NCI-H2107 (cell line): ENCODE results near the gene PRPF31.
A peak's percentile ranks its signal among the peaks of the same experiment; 100 is the strongest.

Source experiments
- DNase-seq: peaks from one replicate; lab custom pipeline; 2025; lab: John Stamatoyannopoulos, UW

The PRPF31 gene

GRCh38 chr19:54108496-54108895, 7.1 kb upstream of the PRPF31 start:
- no peak for DNase-seq

- DNase-seq = no peak
Observed at GRCh38 chr19:54109651-54110050, 5.9 kb upstream of the PRPF31 start.

- DNase-seq = peak; percentile 21
Observed at GRCh38 chr19:54114340-54115108, 1.0 kb upstream of the PRPF31 start.

- DNase-seq = no peak
Observed at GRCh38 chr19:54121259-54121658, 5.7 kb downstream of the PRPF31 start.

DNA sequence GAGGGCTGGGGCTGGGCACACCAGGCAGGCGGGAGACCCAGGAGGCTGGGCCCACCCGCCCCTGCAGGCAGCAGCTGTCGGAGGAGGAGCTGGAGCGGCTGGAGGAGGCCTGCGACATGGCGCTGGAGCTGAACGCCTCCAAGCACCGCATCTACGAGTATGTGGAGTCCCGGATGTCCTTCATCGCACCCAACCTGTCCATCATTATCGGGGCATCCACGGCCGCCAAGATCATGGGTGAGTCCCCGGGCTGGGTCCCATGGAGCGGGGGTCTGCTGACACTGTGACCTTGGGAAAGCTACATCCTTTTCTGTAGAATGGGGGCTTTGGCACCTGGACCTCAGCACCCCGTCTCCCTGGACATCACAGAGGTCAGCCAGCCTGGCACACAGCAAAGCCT, 8.1 kb downstream of the PRPF31 start:
- no peak for DNase-seq

- DNase-seq = no peak
Observed at GRCh38 chr19:54124393-54124792, 8.8 kb downstream of the PRPF31 start.

GRCh38 chr19:54125713-54126112, 10.2 kb downstream of the PRPF31 start:
- no peak for DNase-seq

GRCh38 chr19:54127688-54128440, 12.3 kb downstream of the PRPF31 start:
- no peak for DNase-seq

- no peak for DNase-seq
Observed at GRCh38 chr19:54128441-54128725, 12.8 kb downstream of the PRPF31 start.

- no peak for DNase-seq
Observed at GRCh38 chr19:54128796-54129616, 13.5 kb downstream of the PRPF31 start.

DNA sequence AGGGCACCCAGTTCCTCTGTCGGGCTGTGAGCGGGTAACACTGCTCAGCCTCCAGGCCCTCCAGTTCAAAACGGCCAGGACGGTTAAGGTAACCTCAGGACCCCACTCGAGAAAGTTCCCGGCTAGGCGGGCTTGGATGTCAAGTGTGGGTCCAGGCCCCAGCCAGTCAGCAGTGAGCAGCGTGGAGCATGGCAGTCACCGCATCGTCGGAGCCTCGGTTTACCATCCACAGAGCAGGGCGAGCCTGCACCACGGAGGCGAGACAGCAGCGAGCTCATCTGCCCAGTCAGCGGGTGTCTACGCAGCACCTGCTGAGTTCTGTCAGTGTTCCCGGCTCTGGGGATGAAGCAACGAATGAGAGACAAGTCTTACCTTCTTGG, 14.1 kb downstream of the PRPF31 start:
- no peak for DNase-seq

DNA sequence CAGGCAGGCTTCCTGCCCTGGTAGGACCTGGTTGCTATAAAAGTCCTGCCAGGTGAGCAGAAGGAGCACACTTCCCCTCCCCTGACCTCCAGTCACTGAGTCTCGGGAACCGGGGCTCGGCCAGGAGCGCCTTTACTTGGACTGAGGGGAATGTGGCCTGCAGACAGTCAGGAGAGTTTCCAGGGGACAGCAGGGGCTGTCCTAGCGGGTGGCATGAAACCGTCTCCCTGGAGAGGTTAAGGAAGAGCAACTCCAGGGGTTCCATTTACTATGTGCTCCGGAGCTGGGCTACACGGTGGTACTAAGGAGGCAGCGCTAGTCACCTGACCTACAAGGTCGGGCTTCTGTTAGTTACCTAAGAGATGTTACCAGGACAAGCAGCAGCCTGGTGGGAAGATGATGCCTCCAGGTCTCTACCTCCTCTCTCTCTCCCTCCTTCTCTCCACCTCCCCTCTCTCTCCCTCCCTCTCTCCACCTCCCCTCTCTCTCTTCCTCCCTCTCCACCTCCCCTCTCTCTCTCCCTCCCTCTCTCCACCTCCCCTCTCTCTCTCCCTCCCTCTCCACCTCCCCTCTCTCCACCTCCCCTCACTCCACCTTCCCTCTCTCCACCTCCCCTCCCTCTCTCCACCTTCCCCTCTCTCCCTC, 17.9 kb downstream of the PRPF31 start:
- no peak for DNase-seq

DNA sequence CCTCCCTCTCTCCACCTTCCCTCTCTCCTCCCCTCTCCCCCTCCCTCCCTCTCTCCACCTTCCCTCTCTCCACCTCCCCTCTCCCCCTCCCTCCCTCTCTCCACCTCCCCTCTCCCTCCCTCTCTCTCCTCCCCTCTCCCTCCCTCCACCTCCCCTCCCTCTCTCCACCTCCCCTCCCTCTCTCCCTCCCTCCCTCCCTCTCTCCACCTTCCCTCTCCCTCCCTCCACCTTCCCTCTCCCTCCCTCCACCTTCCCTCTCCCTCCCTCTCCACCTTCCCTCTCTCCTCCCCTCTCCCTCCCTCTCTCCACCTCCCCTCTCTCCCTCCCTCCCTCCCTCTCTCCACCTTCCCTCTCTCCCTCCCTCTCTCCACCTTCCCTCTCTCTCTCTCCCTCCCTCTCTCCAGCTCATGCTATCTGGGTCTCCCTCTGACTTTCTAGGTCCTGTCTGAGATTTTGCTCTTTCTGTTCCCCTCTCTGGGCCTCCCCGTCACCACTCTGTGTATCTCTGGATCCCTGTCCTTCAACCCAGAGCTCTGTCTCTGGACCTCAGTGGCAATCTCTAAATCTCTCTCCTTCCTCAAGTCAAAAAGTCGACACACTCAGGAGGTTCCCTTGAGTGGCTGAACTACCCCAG, 18.5 kb downstream of the PRPF31 start:
- DNase-seq = no peak

DNA sequence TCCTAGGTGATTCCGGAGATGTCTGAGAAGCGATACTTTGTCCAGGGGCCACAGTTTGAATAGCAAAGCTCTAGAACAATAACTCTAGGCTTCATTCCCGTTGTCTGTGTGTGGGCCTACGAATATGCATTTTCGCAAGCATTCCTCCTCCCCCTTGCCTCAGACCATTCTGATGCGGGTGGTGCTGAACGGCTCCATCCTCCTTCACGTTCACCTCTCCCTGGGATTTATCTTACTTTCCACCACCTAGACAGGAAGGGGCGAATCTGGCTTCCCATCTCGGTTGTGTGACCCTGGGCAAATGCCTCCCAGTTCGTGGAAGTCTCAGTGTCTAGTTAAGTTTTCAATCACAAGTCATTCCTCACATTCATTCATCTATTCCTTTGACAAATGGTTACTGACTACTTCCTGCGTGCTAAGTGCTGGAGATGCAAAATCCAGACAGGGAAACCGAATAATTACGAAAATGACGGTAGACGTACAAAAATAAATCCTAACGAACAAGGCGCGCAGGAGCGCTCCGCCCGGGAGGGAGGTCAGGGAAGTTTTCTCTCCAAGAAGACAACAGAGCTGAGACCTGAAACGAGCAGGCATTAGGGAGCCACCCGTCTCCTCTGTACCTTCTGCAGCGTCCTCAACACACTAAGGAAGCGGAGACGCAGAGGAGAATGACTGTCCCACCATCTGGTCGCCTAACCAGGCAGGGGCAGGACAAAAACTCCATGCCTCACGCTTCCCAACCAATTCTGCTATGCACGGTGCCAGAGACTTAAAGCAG, 20.7 kb downstream of the PRPF31 start:
- no peak for DNase-seq

DNA sequence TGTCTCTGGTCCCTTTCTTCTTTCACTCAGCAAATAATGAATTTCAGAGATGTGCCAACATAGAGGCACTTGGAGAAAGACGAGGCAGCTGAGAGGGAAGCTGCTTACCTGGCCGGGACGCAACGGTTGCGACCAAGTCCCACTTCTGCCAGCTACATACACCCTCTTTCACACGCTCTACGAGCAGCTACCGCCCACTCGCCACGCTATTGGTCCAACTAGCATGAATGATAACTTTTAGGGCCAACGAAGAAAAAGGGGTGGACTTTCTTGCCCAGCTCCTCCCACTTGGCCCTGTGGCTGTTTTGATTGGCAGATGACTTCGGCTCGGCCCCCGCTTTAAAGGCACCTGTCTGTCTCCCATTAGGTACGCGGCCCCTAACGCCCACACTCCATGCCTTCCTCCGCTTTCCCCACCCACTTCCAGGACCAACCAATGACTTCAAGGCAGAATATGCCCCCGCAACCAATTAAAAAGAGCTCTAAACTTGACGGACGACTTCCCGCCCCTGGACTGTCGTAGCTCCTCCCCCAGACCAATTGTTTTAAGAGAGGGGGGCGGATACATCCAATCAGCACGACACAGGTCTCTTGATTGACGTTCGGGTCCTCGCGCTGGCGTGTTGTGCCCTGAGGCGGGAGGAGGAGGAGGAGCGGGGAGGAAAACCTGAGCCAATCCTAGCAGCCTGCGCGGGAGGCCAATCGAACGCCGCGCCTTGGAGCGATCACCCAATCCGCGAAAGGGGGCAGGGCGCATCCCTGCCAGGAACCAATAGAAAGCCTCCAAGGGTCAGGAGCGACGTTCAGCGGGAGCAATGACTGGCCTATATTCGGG, 21.5 kb downstream of the PRPF31 start:
- DNase-seq = peak; percentile 99

GRCh38 chr19:54137699-54138488, 22.3 kb downstream of the PRPF31 start, which contains the start of gene CNOT3:
Gene CNOT3, plus strand, starts transcription at chr19:54137762. Its CDS starts 5,217 bp downstream, at chr19:54142979.
- no peak for DNase-seq

DNA sequence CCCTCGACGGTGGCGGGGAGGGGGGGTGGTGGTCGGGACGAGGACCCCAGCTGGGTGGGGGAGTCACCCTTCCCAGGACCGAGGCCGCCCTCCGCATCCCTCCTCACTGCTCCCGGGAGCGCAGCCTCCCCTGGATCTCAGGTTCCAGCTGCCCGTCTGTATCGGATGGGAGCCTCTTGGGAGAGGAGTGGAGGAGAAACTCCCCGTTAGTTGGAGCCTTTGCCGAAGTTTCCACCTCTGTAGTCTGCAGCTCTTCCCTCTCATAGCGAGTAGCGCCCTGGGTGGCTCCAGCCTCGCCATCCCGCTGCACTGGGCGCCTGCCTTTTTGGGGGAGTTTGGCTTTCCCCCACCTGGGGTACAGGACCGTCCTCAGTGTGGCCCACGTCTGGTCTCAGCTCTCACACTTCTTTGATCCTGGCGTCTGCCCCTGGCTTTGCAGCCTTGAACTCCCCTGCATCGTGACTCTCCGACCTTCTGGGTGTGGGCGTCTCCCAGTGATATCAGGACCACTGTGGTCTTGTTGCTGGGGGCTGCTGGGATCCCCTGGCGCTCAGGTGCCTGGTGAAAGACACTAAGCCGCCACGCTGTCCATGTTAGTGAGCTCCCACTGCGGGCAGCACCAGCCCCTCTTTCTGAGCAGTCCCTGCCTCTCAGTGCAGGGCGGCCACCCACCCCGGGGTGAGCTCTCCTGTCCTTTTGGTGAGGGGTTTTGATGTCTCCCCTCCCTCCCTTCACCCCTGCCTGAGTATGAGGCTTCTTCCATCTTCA, 23.1 kb downstream of the PRPF31 start:
- DNase-seq = no peak

GRCh38 chr19:54141356-54141755, 25.8 kb downstream of the PRPF31 start:
- DNase-seq = no peak
